Measurements from ENCODE around the gene GRHL1.

Gene GRHL1

DNA sequence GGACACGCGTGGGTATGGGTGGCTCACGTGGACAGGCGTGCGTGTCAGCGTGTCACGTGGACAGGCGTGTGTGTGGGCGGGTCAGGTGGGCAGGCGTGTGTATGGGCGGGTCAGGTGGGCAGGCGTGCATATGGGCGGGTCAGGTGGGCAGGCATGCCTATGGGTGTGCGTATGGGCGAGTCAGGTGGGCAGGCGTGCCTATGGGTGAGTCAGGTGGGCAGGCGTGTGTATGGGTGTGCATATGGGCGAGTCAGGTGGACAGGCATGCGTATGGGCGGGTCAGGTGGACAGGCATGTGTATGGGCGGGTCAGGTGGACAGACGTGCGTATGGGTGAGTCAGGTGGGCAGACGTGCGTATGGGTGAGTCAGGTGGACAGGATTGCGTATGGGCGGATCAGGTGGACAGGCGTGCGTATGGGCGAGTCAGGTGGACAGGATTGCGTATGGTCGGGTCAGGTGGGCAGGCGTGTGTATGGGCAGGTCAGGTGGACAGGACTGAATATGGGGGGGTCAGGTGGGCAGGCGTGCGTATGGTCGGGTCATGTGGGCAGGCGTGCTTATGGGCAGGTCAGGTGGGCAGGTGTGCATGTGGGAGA, 61.0 kb downstream of the GRHL1 start:
- peak; percentile 99 for DNase-seq

DNA sequence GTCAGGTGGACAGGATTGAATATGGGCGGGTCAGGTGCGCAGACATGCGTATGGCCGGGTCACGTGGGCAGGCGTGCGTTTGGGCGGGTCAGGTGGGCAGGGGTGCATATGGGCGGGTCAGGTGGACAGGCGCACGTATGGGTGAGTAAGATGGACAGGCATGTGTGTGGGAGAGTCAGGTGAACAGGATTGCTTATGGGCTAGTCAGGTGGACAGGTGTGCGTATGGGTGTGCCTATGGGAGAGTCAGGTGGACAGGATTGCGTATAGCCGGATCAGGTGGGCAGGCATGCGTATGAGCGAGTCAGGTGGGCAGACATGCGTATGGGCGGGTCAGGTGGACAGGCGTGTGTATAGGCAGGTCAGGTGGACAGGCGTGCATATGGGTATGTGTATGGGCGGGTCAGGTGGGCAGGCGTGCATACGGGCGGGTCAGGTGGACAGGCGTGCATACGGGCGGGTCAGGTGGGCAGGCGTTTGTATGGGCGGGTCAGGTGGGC, 61.5 kb downstream of the GRHL1 start:
- DNase-seq = no peak

DNA sequence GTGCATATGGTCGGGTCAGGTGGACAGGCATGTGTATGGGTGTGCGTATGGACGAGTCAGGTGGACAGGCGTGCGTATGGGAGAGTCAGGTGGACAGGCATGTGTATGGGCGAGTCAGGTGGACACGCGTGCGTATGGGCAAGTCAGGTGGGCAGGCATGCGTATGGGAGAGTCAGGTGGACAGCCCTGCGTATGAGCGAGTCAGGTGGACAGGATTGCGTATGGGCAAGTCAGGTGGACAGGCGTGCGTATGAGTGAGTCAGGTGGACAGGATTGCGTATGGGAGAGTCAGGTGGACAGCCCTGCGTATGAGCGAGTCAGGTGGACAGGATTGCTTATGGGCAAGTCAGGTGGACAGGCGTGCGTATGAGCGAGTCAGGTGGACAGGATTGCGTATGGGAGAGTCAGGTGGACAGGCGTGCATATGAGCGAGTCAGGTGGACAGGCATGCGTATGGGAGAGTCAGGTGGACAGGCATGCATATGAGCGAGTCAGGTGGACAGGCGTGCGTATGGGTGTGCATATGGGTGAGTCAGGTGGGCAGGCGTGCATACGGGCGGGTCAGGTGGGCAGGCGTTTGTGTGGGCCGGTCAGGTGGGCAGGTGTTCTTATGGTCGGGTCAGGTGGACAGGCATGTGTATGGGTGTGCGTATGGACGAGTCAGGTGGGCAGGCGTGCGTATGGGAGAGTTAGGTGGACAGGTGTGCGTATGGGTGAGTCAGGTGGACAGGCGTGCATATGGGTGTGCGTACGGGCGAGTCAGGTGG, 62.3 kb downstream of the GRHL1 start:
- peak; percentile 89 for DNase-seq

DNA sequence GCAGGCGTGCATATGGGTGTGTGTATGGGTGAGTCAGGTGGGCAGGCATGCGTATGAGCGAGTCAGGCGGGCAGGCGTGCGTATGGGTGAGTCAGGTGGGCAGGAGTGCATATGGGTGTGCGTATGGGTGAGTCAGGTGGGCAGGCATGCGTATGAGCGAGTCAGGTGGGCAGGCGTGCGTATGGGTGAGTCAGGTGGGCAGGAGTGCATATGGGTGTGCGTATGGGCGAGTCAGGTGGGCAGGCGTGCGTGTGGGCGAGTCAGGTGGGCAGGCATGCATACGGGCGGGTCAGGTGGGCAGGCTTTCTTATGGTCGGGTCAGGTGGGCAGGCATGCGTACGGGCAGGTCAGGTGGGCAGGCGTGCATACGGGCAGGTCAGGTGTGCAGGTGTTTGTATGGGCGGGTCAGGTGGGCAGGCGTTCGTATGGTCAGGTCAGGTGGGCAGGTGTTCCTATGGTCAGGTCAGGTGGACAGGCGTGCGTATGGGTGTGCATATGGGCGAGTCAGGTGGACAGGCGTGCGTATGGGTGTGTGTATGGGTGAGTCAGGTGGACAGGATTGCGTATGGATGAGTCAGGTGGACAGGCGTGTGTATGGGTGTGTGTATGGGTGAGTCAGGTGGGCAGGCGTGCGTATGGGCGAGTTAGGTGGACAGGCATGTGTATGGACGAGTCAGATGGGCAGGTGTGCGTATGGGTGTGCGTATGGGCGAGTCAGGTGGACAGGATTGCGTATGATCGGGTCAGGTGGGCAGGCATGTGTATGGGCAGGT, 63.1 kb downstream of the GRHL1 start:
- peak; percentile 90 for DNase-seq

DNA sequence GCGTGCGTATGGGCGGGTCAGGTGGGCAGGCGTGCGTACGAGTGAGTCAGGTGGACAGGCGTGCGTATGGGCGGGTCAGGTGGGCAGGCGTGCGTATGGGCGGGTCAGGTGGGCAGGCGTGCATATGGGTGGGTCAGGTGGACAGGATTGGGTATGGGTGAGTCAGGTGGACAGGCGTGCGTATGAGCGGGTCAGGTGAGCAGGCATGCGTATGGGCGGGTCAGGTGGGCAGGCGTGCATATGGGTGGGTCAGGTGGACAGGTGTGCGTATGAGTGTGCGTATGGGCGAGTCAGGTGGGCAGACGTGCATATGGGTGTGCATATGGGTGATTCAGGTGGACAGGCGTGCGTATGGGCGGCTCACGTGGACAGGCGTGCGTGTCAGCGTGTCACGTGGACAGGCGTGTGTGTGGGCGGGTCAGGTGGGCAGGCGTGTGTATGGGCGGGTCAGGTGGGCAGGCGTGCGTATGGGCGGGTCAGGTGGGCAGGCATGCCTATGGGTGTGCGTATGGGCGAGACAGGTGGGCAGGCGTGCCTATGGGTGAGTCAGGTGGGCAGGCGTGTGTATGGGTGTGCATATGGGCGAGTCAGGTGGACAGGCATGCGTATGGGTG, 64.0 kb downstream of the GRHL1 start:
- DNase-seq = peak; percentile 98

DNA sequence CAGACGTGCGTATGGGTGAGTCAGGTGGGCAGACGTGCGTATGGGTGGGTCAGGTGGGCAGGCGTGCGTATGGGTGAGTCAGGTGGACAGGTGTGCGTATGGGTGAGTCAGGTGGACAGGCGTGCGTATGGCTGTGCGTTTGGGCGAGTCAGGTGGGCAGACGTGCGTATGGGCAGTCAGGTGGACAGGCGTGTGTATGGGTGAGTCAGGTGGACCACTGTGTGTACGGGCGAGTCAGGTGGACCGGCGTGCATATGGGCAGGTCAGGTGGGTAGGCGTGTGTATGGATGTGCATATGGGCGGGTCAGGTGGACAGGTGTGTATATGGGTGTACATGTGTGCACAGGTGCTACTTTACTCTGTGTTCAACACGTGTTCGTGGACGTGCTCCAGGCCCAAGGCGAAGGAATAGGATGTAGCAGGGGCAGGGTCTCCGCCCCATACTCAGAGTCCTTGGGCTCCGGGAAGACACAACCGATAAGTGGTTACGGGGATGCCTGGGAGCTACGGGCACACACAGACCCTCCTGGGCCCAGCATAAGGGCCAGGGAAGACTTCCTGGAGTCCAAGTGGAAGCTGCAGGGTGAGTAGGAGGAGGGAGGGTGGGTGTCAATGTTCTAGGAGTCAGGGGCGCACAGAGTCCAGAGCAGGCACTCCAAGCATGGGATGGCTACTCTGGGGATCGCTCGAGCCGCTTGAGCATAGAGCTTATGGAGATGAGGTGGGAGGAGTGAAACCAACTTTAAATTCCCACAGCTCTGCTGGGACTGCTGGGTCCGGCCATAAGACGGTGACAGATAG, 64.7 kb downstream of the GRHL1 start:
- peak; percentile 91 for DNase-seq

DNA sequence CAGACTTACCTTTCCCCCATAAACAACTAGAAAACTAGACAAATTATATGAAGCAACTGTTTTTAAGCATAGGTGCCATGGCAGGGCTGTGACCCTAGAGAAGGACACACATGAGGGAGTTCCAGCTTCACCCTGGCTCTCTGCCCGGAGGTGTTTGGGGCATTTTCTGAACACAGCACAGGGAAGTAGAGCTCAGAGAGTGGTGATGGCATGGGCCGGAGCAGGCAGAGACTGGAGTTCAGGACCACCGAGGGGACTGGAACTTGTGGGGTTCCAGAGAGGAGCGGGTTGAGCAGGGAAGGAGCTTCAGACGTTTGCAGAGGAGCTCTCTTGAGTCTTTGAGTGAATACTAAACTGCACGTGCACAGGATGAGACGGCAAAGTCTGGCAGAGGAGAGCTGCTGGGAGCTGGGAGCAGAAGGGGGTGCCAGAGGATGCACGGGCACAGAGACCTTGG, 65.3 kb downstream of the GRHL1 start:
- no peak for DNase-seq

DNA sequence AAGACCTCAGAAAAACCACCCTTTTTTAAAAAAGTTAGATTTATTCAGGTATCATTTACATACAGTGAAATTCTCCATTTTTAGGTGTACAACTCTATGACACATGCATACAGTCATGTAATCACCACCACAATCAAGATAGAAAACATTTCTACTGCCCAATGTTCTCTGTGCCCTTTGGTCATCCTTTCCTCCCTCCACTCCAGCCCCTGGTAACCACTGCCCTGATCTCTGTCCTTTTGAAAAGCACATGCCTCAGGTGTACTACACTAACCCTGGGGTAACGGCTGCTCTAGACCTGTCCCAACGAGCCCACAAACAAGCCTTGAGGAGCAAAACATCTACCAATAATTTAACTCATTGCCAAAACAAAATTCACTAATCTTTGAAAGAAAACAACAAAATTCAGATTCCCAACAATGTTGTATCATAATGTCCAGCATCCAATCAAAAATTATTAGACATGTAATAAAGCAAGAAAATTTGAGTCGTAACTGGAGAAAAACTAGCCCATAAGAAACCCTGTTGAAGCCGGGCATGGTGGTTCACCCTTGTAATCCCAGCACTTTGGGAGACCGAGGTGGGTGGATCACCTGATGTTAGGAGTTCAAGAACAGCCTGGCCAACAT, 65.9 kb downstream of the GRHL1 start:
- DNase-seq = no peak

DNA sequence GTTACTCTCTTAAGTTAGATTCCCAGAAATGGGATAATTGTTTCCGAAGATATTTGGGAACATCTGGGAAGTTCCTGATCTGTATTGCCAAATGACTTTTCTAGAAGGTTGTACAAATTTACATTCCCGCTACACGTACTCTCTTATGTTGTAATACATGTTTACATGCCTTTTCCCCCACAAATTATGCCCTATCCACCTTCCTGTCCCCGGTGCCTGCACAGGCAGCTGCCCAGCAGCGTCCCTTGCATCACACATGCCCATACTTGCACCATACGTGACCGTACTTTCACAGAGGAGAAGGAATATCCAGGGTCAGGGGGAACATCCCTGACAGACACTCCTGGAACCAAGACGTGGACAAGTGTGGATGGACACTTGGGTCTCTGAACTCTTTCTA, 67.7 kb downstream of the GRHL1 start:
- no peak for DNase-seq

DNA sequence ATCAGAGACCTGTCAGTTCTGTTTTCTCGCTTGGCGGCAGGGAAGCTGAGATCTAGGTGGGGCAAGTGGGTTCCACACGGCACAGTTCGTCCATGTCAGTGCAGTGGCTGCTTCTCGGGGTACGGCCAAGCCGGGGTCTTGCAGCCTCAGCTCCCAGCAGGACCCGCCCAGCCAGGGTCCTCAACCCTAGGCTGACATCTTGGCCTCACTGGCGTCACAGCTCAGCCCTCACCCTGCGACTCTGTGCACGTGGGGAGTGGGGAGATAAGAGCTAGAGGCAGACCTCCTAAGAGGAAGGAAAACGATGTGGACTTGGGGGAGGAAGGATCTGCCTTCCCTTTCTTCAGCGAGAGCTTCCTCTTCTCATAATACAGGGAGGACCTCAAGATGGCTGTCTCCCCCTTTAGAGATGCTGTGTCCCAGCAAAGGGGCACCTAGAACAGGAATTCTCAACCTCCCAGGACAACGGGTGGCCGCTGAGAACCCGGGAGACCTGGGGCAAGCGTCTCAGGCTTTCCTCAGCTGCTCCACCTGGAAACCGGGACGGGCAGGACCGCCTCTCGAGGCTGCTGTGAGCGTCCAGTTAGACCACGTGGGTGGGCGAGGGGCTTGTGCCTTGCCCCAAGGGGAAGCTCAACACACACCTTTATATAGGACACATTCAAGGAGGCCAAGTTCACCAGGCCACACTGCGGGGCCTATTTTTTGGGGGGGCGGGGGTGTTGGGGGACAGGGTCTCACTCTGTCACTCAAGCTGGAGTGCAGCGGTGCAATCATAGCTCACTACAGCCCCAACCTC, 68.3 kb downstream of the GRHL1 start:
- DNase-seq = no peak

DNA sequence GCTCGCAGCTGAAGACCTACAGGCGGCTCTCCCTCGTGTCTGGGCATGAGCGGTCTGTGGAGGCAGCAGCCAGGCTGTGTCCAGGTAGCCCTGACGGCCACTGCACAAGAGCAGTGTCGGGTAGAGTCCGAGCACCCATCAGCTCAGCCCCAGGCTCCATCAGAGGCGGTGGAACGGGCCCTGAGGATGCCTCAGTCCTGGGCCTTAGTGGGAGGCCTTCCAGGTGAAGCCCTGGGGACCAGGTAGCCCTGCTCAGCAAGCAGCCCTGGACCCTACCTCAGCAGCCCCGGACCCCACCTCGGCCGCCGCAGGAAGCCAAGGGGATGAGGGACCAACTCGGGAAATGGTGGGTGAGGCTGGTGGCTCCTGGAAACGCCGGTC, 70.5 kb downstream of the GRHL1 start:
- DNase-seq = no peak

DNA sequence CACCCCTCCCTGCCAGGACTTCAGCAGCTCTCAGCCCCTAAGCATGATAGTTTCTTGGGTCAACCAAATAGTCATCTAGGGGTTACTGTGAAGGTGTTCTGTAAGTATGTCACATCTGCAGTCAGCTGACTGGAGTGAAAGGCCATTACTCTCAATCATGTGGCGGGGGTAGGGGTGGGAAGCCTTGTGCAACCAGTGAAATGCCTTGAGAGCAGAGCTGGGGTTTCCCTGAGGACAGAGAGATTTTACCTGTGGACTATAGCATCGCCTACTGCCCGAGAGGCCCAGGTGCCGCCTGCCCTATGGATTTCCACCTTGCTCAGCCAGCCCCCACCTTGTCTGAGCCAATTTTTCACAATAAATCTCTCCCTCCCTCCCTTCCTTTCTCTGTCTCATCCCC, 71.0 kb downstream of the GRHL1 start:
- no peak for DNase-seq

DNA sequence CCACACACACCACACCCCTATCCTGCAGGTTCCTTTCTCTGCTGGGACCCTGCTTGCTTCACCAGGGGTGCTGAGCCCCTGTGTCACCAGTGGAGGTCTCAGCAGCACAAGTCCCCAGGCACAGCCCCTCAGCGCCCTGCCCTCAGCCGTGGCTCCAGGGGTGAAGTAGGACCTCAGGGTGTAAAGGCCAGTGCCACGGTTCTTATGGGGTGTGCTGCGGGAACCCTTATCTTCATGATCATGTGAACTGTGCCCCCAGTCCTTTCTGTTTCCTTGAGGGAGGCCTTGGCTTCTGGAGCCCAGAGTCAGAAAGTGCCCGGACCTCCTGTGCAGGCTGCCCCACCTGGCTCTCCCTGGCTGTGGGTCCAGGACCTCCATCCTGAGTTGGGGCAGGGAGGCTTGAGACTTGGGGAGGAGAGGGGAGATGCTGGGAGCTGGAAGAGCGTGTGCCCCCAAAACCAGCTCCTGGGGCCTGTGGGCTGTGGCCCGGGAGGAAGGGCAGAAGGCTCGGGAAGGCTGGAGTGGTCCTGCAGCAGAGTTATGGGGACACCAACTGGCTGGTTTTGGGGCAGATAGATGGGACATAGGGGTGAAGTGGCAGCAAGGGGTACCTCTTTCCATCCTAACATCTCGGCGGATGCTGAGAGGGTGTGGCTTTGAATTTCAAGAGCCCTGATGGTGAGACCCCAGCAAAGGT, 71.6 kb downstream of the GRHL1 start:
- no peak for DNase-seq

DNA sequence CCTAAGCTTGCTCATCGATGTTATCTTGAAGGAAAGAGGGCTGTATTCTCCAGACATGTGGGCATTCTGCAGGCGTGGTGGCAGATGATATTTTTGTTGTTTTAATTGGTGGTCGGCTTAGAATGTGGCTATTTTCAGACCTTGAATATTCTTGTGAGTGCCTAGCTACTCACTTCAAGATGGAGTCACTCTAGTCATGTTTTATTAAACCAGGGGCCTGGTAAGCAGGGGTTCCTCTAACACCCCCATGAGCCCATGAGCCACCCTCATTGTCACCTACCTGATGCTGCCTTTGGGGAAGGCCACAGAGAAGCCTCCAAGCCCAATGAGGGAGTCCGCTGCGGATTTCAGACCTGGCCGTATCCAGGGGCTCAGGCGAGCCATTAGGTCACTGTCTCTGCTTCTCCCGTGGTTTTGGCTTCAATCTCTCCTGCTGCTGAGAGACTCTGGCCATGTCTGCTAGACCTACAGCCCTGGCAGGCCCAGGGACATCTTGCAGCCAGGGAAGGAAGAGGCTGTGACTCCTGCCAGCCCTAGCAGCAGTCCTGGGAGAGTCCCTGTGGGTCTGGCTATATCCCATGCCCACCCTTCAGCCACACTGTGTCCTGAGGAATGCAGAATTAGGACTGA, 75.6 kb downstream of the GRHL1 start:
- DNase-seq = no peak

DNA sequence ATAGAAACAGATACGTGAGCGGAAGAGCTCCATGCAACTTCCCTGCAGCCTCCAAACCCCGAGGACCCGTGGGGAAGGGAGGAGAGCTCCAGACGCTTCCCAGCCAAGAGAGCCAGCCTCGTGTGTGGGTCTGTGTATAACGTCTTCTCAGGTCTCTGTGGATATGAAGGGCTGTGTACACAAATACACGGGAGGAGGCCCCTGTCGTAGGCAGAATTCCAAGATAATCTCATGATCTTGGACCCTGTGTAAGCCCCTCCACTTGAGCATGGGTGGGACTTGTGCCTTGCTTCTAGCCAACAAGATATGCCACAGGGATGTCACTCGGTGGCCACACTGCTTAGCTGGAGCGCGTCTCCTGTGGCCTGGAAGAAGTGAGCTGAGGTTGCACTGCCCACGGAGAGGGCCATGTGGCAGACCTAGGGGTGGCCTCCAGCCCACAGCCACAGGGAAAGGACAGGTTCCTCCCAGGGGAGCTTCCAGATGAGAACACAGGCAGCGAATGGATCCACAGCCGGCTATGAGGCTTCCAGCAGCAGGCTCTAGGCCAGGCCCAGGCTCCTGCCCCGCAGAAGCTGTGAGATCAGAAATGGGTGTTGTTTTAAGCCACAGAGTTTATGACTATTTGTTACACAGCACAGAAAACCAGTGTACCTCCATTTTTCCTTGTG, 76.3 kb downstream of the GRHL1 start:
- no peak for DNase-seq

DNA sequence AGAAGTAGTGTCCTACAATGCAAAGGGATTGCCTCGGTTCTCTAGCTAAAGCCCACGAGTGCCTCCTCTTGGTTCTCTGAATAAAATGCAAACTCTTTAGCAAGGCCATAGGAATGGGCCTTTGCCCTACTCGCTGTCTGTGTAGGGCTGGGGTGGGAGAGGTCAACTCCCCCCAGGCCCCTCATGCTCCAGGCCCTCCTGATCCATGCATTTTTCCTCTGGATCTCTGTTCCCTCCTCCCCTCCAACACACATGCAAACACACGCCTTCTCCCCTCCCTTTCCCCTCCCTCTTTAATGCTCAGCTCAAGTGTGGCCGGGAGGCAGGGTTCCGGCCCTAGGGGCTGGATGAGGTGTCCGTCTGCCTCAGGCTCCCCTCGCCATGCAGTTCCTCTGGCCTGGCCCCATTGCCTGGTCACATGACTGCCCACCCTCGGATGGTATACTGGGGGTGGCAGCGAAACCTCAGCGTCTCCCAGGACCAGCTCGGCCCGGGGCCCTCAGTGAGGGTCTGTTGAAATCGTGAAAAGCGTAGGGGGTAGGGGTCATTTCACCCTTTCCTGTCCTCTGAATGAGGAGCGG, 77.0 kb downstream of the GRHL1 start:
- no peak for DNase-seq

DNA sequence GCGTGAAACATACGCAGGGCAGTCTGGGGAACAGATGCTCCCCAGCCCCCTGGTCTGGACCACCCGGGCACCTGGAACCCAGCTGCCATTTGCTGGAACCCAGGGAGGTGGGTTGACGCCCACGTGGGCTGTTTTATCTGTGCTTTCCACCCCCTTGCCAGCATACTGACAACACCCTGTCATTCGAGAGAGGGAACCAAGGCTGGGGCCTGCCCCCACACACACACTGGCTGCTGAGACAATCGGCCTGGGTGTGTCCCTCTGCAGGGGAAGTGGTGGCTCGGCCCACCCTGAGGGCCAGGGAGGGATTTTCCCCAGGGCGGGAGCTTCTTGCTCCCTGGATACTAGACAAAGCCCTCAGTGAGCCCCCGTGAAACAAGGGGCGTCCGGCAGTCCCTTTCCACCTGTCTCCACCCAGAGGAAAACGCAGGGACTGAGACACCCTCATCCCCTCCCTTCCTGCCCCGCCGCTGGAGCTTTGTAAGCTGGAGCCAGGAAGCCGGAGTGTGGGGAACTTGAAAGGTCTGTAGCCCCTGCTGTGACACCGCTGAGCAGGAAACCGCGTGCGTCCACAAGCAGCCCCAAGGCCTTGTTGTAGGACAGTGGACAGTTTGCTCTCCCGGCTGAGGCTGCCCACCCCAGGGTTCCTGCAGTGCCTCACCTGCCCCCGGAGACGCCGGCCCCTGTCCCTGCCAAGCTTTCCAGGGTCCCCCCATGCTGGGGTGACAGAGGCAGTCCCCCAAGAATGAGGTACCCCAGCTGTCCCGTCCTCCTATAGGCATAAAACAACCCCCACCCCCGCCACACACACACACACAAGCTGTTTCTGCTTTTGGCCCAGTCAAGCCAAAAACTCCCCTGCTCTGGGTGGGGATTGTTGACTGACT, 77.7 kb downstream of the GRHL1 start:
- peak; percentile 90 for DNase-seq

DNA sequence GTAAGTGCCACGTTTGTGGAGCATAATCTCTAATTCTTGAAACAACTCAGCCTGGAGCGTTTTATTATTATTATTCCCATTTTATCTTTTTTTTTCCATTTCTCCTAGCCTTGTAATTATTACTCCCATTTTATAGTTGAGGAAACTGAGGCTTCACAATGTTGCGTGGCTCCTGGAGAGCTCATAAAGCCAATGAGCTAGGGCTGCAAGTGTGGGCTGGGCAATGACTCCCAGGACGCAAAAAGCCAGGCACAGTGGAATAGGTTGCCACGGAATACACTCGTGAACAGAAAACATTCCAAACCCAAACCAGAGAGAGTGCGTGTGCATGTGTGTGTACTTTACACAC, 78.4 kb downstream of the GRHL1 start:
- DNase-seq = no peak
